ENCODE measurements around the gene HPS5.

HPS5 gene

DNA sequence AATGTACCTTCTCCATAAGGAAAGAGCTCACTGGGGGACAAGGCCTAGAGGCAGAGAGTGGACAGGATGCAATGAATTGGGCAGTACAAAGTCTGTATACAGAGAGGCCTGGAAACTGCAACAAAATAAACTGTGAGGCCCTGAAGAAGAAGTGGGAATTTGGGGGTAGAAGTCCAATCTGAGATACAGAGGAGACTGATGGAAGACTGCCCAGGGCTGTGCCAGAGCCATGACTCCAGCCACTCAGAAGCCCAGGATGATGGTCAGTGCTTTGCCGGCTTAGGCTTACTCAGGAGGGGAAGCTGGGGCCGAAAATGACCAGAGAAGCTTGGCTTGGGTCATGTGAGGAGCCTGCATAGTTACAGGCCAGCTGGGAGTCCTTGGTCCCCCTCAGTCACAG is 91.1 kb downstream of the HPS5 start:
- DNase-seq = no peak

DNA sequence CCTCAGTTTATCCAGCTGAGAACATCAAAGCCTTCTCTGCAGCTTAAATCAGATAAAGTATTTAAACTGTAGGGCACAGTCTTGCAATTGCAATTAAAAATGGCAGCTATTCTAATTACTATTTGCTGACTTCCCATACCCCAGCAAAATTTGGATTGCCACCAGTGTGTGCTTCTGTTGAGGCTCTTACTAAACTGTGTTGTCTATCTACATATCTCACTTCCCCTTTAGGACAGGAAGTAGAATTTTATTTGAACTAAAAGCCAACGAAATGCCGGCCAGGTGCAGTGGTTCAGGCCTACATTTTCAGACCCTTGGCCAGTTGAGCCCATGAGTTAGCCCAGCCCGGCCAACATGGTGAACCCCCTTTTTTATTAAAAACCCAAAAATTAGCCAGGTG is 92.4 kb downstream of the HPS5 start:
- no peak for DNase-seq

All from NCI-H226 (cell line).